GM23338 (cell line): ENCODE measurements around the gene NT5C. TPM values are rescaled to one million over a fixed set of nuclear protein-coding genes. Genes with fewer than 3 reads are reported as not detected.
"Not testable (repeated sequence)": the region's sequence is repeated elsewhere in the genome, so short reads cannot be mapped to it uniquely, and the experiment has no call there.

Experiments
- ATAC-seq: fragments of 200-7000 bp; cut with Tn5 transposase; 3 replicates; pipeline ENCODE4 v1.9.1; 2020
- DNase-seq: peaks from one replicate; pipeline ENCODE4 v3.0.0-alpha.2; 2015; ENCODE audit warnings: low spot score
- H2AFZ ChIP-seq: fragments of 200-600 bp; sonication (generic); 2 replicates; pipeline ENCODE4 v1.8.0; 2016; ENCODE audit warnings: antibody characterized with exemption, mild to moderate bottlenecking, moderate library complexity
- H3F3A ChIP-seq: fragments of 200-600 bp; sonication (generic); replicated peaks from 2 replicates; pipeline ENCODE4 v1.8.0; 2017; ENCODE audit warnings: antibody characterized with exemption, mixed run types, low read depth
- H3K27ac ChIP-seq: fragments of 200-600 bp; sonication (generic); 2 replicates; pipeline ENCODE4 v1.6.1; 2016; ENCODE audit warnings: low read depth
- H3K27me3 ChIP-seq: fragments of 200-600 bp; sonication (generic); 2 replicates; pipeline ENCODE4 v1.8.0; 2016; ENCODE audit warnings: mild to moderate bottlenecking, mixed run types, moderate library complexity; ENCODE audit not compliant: insufficient read depth
- H3K36me3 ChIP-seq: fragments of 200-600 bp; sonication (generic); 2 replicates; pipeline ENCODE4 v1.8.0; 2016; ENCODE audit warnings: mild to moderate bottlenecking; ENCODE audit not compliant: insufficient read depth
- H3K4me1 ChIP-seq: fragments of 200-600 bp; sonication (generic); 2 replicates; pipeline ENCODE4 v1.8.0; 2016; ENCODE audit warnings: mild to moderate bottlenecking, moderate library complexity; ENCODE audit not compliant: insufficient read depth
- H3K4me2 ChIP-seq: fragments of 200-600 bp; sonication (generic); 2 replicates; pipeline ENCODE4 v1.7.1; 2017; ENCODE audit warnings: mixed run types
- H3K4me3 ChIP-seq: fragments of 200-600 bp; sonication (generic); 2 replicates; pipeline ENCODE4 v1.6.1; 2016; ENCODE audit warnings: mixed run types
- H3K79me2 ChIP-seq: fragments of 200-600 bp; sonication (generic); replicated peaks from 2 replicates; pipeline ENCODE4 v1.8.0; 2017; ENCODE audit warnings: mild to moderate bottlenecking; ENCODE audit not compliant: insufficient read depth
- H3K9me2 ChIP-seq: fragments of 200-600 bp; sonication (generic); 2 replicates; pipeline ENCODE4 v1.8.0; 2017; ENCODE audit not compliant: insufficient read depth
- H4K20me1 ChIP-seq: fragments of 200-600 bp; sonication (generic); replicated peaks from 2 replicates; pipeline ENCODE4 v1.8.0; 2017; ENCODE audit warnings: mild to moderate bottlenecking; ENCODE audit not compliant: insufficient read depth
- H3K27ac Mint-ChIP-seq: 2 replicates; pipeline ENCODE4 v1.8.0; 2020; ENCODE audit warnings: inconsistent platforms, mild to moderate bottlenecking, moderate library complexity, mixed read lengths
- H3K27me3 Mint-ChIP-seq: 3 replicates; pipeline ENCODE4 v1.8.0; 2022; ENCODE audit warnings: low read depth, mild to moderate bottlenecking, moderate library complexity, mixed read lengths, inconsistent platforms; ENCODE audit not compliant: insufficient read depth, poor library complexity
- H3K36me3 Mint-ChIP-seq: 3 replicates; pipeline ENCODE4 v1.8.0; 2021; ENCODE audit warnings: low read depth, mild to moderate bottlenecking, inconsistent platforms, moderate library complexity, mixed read lengths
- H3K4me1 Mint-ChIP-seq: 3 replicates; pipeline ENCODE4 v1.8.0; 2020; ENCODE audit warnings: mild to moderate bottlenecking, inconsistent platforms, mixed read lengths
- H3K4me3 Mint-ChIP-seq: 3 replicates; pipeline ENCODE4 v1.8.0; 2021; ENCODE audit warnings: moderate library complexity, mild to moderate bottlenecking, inconsistent platforms, mixed read lengths
- H3K9me3 Mint-ChIP-seq: 3 replicates; pipeline ENCODE4 v1.8.0; 2020; ENCODE audit warnings: moderate library complexity, mild to moderate bottlenecking, inconsistent platforms, mixed read lengths
- CTCF ChIP-seq, 2 experiments: fragments of 200-600 bp in 1 of 2; sonication (generic) in 1 of 2; conservative IDR thresholded peaks; 2 replicates each; pipeline versions ENCODE4 v1.5.1 to v1.6.1; 2016 to 2017; ENCODE audit warnings: antibody characterized with exemption in 2 of 2, low read depth in 2 of 2, mild to moderate bottlenecking in 2 of 2, moderate library complexity in 1 of 2
- NANOG ChIP-seq: IDR thresholded peaks from 2 replicates; pipeline ENCODE4 v1.6.1; 2016; ENCODE audit warnings: antibody characterized with exemption, borderline replicate concordance
- ZNF114 ChIP-seq: fragments of 250-450 bp; sonication (Bioruptor Pico); IDR thresholded peaks from 2 replicates; pipeline ENCODE4 v1.5.0; 2020; ENCODE audit warnings: mild to moderate bottlenecking, moderate library complexity
- polyA plus RNA-seq: library from polyadenylated mRNA; unstranded; fragments of >200 nt; fragmentation: Nextera tagmentation; extraction: Ambion mirVana; gene quantifications from 2 replicates; pipeline ENCODE4 v1.2.1, GENCODE V29; 2016
- total RNA-seq: library from RNA; depleted of rRNA; stranded (reverse); fragments of >200 nt; shearing (Covaris generic); gene quantifications from 2 replicates; pipeline ENCODE4 v1.2.3, GENCODE V29; 2014

Gene NT5C
- total and polyA plus RNA-seq, 2 experiments from 2014 or later: 91.7 to 120 TPM

GRCh38 chr17:75127936-75128335 is 3.6 kb downstream of the NT5C start:
- not testable (repeated sequence) for H3K4me3 ChIP-seq, H3K79me2 ChIP-seq, H3K9me2 ChIP-seq, H3K4me2 ChIP-seq, DNase-seq, H2AFZ ChIP-seq, H3K27me3 ChIP-seq, ATAC-seq, H3K27ac ChIP-seq, H4K20me1 ChIP-seq, H3K27ac Mint-ChIP-seq, H3K9me3 Mint-ChIP-seq, H3K36me3 ChIP-seq
- Histone ChIP-seq H3F3A (peaks cover 34% of the 10 kb centered on the region), H3K4me1 (peaks cover 14% of the 10 kb centered on the region)
- Mint-ChIP-seq H3K4me1 (peaks cover 14% of the 10 kb centered on the region), H3K4me3 (peak overlapping the region; percentile 32; the same call in 1 of the 3 replicates), H3K36me3 (peaks cover 17% of the 10 kb centered on the region), H3K27me3 (peaks cover 21% of the 10 kb centered on the region)

GRCh38 chr17:75126954-75127353 is 4.6 kb downstream of the NT5C start:
- ATAC-seq (no peak), DNase-seq (no peak)
- peaks cover 11% of the 10 kb centered on the region for H3K4me1 Mint-ChIP-seq
- no peak overlapping the region for H3K27ac Mint-ChIP-seq
- H4K20me1 ChIP-seq: peaks cover 4% of the 10 kb centered on the region; the same call in 1 of the 2 replicates
- H3K9me3 Mint-ChIP-seq: no peaks in the 10 kb centered on the region; the same call in 2 of the 3 replicates
- H3K4me3 ChIP-seq: no peak overlapping the region
- no peak overlapping the region for H3K27ac ChIP-seq
- H2AFZ ChIP-seq: no peak overlapping the region
- peaks cover 27% of the 10 kb centered on the region for H3F3A ChIP-seq
- H3K4me2 ChIP-seq: no peak overlapping the region
- H3K36me3 Mint-ChIP-seq: peaks cover 17% of the 10 kb centered on the region
- peaks cover 7% of the 10 kb centered on the region for H3K79me2 ChIP-seq
- no peaks in the 10 kb centered on the region for H3K27me3 ChIP-seq
- H3K27me3 Mint-ChIP-seq: peaks cover 15% of the 10 kb centered on the region
- H3K9me2 ChIP-seq: 0 out of 2 replicates have a peak, but pooled peaks cover 4% of the 10 kb centered on the region
- TF ChIP-seq CTCF (conservative IDR thresholded peaks at IDR 0.05; ENCODE audit: low read depth in 2 of 2): no peak
- no peaks in the 10 kb centered on the region for H3K36me3 ChIP-seq
- H3K4me3 Mint-ChIP-seq: no peak overlapping the region
- H3K4me1 ChIP-seq: peaks cover 10% of the 10 kb centered on the region

- Histone ChIP-seq H3K36me3 (no peaks in the 10 kb centered on the region), H3K4me3 (no peak overlapping the region), H3K4me1 (peaks cover 8% of the 10 kb centered on the region), H2AFZ (no peak overlapping the region), H3K9me2 (0 out of 2 replicates have a peak, but pooled peaks cover 4% of the 10 kb centered on the region), H4K20me1 (peaks cover 4% of the 10 kb centered on the region; the same call in 1 of the 2 replicates), H3K79me2 (peaks cover 7% of the 10 kb centered on the region), H3K27ac (no peak overlapping the region), H3F3A (peaks cover 28% of the 10 kb centered on the region), H3K27me3 (no peaks in the 10 kb centered on the region), H3K4me2 (peak overlapping the region; percentile 10; the same call in 1 of the 2 replicates)
- ATAC-seq (peak; percentile 6; the same call in 2 of the 3 replicates), DNase-seq (peak; percentile 43)
- Mint-ChIP-seq H3K9me3 (no peaks in the 10 kb centered on the region; the same call in 2 of the 3 replicates), H3K4me1 (peaks cover 11% of the 10 kb centered on the region), H3K4me3 (no peak overlapping the region), H3K27ac (no peak overlapping the region), H3K36me3 (peaks cover 18% of the 10 kb centered on the region), H3K27me3 (peaks cover 12% of the 10 kb centered on the region)
- no peak for TF ChIP-seq ZNF114 (CRISPR knock-in tag)
- no peak for TF ChIP-seq NANOG
These were observed 5.6 kb downstream of the NT5C start for GRCh38 chr17:75125984-75126383.
